HG02885 (cell line): ENCODE results near the gene NPLOC4.

Experiments used
- ATAC-seq: cut with Tn5 transposase; IDR thresholded peaks from one replicate; pipeline ENCODE4 v1.9.1; 2021; ENCODE audit warnings: mild to moderate bottlenecking; ENCODE audit not compliant: unreplicated experiment, poor library complexity

Gene NPLOC4

GRCh38 chr17:81665205-81666091, 28.5 kb upstream of the NPLOC4 start:
- no peak for ATAC-seq

GRCh38 chr17:81664051-81664470, 27.1 kb upstream of the NPLOC4 start:
- ATAC-seq, result no peak

DNA sequence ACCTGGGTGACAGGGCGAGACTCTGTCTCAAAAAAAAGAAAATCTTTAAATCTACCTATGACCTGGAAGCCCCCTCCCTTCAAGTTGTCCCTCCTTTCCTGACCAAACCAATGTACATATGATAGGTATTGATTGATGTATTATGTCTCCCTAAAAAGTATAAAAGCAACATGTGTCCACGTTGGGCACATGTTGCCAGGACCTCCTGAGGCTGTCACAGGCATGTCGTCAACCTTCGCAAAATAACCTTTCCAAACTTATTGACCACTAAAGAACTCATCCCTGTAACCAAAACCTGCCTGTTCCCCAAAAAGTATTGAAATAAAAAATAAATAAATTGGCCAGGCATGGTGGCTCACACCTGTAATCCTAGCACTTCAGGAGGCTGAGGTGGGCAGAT, 25.1 kb upstream of the NPLOC4 start:
- no peak for ATAC-seq

GRCh38 chr17:81660441-81660840, 23.5 kb upstream of the NPLOC4 start:
- ATAC-seq, result no peak

GRCh38 chr17:81659038-81659437, 22.1 kb upstream of the NPLOC4 start:
- no peak for ATAC-seq

GRCh38 chr17:81656835-81657234, 19.9 kb upstream of the NPLOC4 start:
- no peak for ATAC-seq

GRCh38 chr17:81656118-81656743, 19.3 kb upstream of the NPLOC4 start, which contains the start of gene PDE6G:
Gene PDE6G, minus strand, starts transcription at chr17:81656542. Its CDS starts 3,237 bp downstream, at chr17:81653305.
- no peak for ATAC-seq

DNA sequence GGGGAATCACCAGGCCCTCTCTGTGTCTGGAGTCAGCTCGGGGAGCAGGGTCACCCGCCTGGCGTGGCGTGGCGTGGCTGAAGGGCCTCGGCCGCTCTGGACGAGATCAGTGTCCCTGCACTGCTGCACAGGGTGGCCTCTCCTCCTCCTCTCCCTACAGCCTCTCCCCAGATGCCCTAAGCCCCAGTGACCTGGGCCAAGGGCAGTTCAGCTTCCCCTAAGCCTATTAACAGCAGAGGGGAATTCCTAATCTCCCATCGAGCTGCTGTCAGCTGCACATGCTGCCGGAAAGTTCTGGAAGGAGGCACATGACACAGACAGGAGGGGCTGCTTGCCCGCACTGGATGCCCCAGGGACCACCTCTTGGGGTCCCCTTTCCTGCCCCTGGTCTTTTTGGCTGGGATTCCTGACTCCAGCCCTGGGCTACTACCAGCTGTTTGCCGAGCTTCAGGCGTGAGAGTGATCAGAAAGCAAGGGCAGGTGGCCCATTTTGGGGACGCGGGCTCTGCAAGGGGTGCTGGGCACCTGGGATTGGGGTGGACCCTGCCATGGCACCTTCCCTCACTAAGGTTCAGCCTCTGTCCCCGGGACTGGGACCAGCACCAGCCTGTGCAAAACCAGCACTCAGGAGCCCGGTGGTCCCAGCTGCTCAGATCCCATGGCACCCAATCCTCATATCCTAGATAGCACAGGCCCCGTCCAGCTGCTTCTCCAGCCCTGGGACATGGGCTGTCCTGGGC, 18.6 kb upstream of the NPLOC4 start:
- no peak for ATAC-seq

DNA sequence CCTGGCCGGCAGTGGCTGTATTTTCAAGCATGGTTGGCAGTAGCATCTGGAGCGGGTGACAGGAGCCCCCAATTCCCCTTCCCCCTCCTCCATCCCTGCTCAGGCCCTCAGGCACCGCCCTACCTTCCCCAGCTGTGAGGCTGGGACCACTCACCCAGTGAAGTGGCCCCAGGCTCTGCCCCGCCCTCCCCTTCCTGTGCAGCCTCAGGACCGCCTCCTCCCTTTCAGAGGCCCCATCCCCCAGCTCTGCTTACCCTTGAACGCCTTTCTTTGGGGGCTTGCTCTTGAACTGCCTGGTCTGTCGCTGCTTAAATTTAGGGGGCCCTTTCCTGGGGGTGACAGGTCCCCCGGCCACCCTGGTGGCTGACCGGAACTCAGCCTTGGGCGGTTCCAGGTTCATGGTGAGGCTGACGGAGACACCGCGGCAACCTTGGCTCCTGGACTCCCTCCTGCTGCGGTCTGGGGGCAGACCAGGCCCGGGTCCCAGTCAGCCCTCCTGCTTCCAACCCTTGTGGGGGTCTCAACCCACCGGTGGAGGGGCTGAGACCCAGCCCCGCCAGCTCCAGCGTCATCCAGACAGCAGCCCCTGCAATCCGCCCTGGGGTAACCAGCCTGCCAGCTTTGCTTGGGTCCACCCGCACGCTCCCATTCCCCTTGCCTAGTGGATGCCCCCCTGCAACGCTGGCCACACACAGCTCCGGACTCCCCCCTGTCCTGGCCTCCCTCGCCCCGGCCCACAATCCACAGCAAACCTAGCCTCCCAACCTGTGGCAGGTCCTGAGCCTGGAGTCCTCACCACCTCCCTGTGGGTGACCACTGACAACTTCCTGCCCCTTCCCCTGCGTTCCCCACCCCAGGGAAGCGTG, 16.2 kb upstream of the NPLOC4 start:
- no peak for ATAC-seq

DNA sequence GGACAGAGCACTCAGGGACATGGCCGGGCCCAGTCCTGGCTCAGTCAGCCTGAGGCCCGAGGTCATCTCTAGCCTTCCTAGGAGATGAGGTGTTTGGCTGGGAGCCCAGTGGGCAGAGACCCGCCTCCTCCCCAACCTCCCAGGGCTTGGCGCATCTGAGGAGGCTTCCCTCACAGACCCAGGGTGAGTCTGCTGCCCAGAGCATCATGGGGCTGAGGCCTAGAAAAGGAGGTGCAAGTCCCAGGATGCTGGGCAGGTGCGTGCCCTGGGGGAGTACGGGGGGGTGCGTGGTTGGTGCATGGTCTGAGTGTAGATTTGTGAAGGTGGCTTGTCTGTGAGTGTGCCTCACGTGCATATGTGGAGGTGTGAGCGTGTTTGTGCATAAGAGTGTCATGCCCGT, 14.8 kb upstream of the NPLOC4 start:
- no peak for ATAC-seq

- ATAC-seq, result no peak
Observed at GRCh38 chr17:81650951-81651350, 14.0 kb upstream of the NPLOC4 start.

DNA sequence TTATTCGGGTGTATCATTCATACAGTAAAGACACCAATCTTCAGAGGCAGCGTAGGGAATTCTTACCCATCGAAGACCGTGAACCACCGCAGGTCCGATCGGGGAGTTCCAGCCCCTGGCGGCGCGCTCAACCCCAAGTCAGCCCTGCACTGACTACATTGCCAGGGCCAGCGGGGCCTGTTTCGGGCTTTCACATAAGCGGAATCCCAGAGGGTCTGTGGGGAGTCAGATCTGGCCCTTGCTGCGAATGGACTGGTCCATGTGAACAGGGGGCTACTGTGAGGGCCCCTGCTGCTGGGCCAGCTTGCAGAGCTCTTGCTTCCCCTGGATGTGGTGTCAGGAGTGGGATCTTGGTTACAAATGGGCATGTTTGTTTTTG, 11.8 kb upstream of the NPLOC4 start:
- ATAC-seq, result no peak

DNA sequence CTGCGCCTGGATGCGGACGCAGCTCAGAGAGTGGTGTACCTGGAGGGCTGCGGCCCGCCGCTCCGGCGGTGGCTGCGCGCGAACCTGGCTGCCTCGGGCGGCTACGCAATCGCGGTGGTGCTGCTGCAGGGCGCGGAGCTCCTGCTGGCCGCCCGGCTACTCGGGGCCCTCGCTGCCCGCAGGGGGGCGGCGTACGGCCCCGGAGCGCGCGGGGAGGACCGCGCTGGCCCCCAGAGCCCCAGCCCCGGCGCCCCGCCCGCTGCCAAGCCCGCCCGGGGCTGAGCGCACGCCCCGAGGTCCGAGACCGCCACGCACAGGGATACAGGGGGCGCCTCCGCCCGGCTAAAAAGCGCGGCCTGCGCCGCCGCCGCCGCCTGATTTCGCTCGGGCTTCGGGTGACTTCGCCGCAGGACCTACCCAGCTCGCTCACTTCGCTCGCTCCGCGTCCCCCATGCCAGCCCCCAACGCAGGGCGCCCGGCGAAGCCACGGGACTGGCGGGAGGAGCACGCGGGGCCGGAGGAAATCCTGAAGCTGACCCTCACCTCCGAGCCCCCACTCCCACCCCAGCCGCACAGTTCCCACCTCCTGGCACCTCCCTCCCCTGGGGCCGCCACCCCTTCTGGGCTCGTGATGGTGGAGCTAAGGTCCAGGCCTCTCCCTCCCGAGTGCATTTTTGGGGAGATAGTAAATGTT, 11.2 kb upstream of the NPLOC4 start:
- ATAC-seq, result no peak

GRCh38 chr17:81647640-81648012, 10.7 kb upstream of the NPLOC4 start:
- no peak for ATAC-seq

DNA sequence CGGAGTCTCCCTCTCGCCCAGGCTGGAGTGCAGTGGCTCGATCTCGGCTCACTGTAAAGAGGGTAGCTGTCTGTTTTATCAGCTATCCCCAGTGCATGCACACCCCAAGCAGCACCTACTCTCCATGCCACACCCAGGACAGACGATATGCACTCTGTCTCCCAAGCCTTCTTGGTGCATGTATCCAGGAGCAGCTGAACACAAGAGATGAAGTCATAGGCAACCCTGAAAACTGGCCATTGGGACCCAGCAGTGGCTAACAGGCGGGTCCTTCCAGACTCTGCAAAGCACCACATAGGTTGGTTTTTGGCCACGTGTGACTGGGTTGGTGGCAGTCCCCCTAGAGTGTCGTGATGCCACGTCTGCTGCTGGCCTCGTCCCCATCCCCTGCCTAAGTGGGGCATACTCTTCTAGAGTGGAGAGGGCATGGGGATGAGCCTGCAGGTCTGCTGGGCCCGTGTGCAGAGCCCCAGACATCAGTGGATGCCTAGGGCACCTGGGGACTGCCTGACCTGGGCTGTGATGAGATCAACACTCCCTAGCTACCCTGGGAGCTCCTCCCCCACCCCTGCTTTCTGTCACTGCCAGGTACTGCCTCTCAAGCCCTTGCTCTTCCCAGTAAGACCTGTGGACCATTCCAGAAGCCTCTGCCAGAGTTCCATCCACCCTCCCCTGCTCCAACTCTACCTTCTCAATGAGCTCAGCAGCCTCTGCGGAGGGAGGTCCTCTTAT, 10.1 kb upstream of the NPLOC4 start:
- ATAC-seq, result no peak

DNA sequence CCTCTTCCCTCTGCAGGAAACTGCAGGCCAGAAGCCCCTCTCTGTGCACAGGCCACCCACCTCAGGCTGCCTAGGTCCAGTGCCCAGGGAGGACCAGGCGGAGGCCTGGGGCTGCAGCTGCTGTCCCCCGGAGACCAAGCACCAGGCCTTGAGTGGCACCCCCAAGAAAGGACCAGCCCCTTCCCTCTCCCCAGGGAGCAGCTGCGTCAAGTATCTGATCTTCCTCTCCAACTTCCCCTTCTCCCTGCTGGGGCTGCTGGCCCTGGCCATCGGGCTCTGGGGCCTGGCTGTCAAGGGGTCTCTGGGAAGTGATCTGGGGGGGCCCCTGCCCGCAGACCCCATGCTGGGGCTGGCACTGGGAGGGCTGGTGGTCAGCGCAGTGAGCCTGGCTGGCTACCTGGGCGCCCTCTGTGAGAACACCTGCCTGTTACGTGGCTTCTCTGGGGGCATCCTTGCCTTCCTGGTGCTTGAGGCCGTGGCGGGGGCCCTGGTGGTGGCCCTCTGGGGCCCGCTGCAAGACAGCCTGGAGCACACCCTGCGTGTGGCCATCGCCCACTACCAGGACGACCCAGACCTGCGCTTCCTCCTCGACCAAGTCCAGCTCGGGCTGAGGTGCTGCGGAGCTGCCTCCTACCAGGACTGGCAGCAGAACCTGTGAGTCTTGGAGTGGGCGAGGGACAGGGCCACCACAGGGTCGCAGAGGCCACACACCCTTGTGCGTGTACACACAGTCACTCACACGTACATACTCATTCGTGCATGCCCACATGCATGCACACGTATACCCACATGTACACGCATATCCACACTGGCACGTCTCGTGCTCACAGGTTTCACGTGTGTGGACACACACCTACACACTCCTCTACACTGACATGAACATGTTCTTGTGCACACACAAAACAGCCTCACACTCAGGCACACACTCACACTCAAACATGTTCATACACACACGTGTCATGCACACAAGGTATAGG, 8.4 kb upstream of the NPLOC4 start:
- ATAC-seq, result no peak

DNA sequence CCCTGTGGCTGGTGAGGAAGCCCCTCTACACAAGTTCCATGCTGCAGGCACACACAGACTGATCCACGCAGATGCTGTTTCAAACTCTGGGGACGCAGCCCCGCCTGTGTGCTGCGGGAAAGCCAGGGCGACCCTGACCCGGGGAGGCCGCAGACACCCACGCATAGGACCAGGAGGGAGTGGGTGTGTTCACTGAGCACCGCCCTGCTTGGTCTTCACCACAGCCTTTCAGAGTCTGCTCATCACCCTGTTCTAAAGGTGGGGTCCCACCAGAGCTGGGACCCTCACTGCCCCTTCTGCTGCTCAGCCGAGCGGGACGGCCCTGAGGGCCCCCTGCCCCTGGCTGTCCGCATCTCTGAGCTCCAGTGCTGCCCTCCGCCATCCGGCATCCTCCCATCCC, 7.6 kb upstream of the NPLOC4 start:
- no peak for ATAC-seq
